B cell (primary cell): ENCODE results near the gene CREB5. TPM values are rescaled to one million over a fixed set of nuclear protein-coding genes. Genes with fewer than 3 reads are reported as not detected.

Source experiments
- ATAC-seq: fragments of 200-7000 bp; cut with Tn5 transposase; one replicate; pipeline ENCODE4 v1.10.0; 2021; ENCODE audit warnings: low read depth, mild to moderate bottlenecking, moderate number of reproducible peaks, moderate library complexity
- CTCF ChIA-PET: fragments of 350-600 bp; sonication (Branson Sonifier 250); formaldehyde crosslinking; loops from one replicate; lab custom pipeline; 2021; ENCODE audit warnings: antibody characterized with exemption, inconsistent platforms; lab: Charles Lee
- POLR2A ChIA-PET: fragments of 350-600 bp; sonication (Branson Sonifier 250); formaldehyde crosslinking; loops from one replicate; lab custom pipeline; 2021; ENCODE audit warnings: antibody characterized with exemption; lab: Charles Lee
- DNase-seq: peaks from one replicate; pipeline ENCODE4 v3.0.0; 2013
- H2AFZ ChIP-seq: 2 replicates; pipeline ENCODE4 v1.6.1; 2012; ENCODE audit warnings: mild to moderate bottlenecking, low read depth, low read length; ENCODE audit not compliant: insufficient read depth, poor library complexity, severe bottlenecking
- H3K27ac ChIP-seq, 2 donors: 1 replicate in 1 of 2; 2 replicates in 1 of 2; pipeline ENCODE4 v1.5.1; 2012 to 2013; ENCODE audit warnings: low read length in 2 of 2, mild to moderate bottlenecking in 2 of 2, moderate library complexity in 1 of 2
- H3K27me3 ChIP-seq, 4 experiments: fragments of 200-600 bp in 1 of 4; sonication (generic) in 1 of 4; replicated peaks in 1 of 4; 1 replicate in 2 of 4; 2 replicates in 2 of 4; pipeline versions ENCODE4 v1.6.1 to v1.7.0; 2013 to 2016; ENCODE audit warnings: low read length in 3 of 4, mild to moderate bottlenecking in 2 of 4, mixed read lengths in 1 of 4, moderate library complexity in 1 of 4; ENCODE audit not compliant: insufficient read depth in 4 of 4, control insufficient read depth in 3 of 4; ENCODE audit errors: control extremely low read depth in 1 of 4
- H3K36me3 ChIP-seq, 2 experiments: replicated peaks in 1 of 2; 1 replicate in 1 of 2; 2 replicates in 1 of 2; pipeline versions ENCODE4 v1.6.1 to v1.7.1; 2013; ENCODE audit warnings: low read length in 1 of 2; ENCODE audit not compliant: insufficient read depth in 2 of 2, control insufficient read depth in 1 of 2; ENCODE audit errors: control extremely low read depth in 1 of 2, extremely low read depth in 1 of 2
- H3K4me1 ChIP-seq, 2 donors: fragments of 200-600 bp in 1 of 2; sonication (generic) in 1 of 2; 1 replicate in 1 of 2; 2 replicates in 1 of 2; pipeline versions ENCODE4 v1.5.1 to v1.6.1; 2013 to 2017; ENCODE audit warnings: low read length in 2 of 2; ENCODE audit not compliant: control insufficient read depth in 2 of 2, insufficient read depth in 2 of 2
- H3K4me2 ChIP-seq: replicated peaks from 2 replicates; pipeline ENCODE3; 2012; ENCODE audit warnings: mild to moderate bottlenecking, low read depth, low read length; ENCODE audit not compliant: poor library complexity, severe bottlenecking
- H3K4me3 ChIP-seq, 5 experiments: fragments of 200-600 bp in 1 of 5; sonication (generic) in 1 of 5; 1 replicate in 3 of 5; 2 replicates in 2 of 5; pipeline versions ENCODE4 v1.5.1 to v1.7.0; 2011 to 2016; ENCODE audit warnings: low read length in 4 of 5, mild to moderate bottlenecking in 4 of 5, low read depth in 2 of 5, control low read depth in 1 of 5, moderate library complexity in 1 of 5; ENCODE audit not compliant: insufficient read depth in 1 of 5; ENCODE audit errors: control extremely low read depth in 1 of 5, extremely low read depth in 1 of 5
- H3K79me2 ChIP-seq: fragments of 200-600 bp; sonication (generic); one replicate; pipeline ENCODE4 v1.6.0; 2016; ENCODE audit warnings: low read length; ENCODE audit not compliant: control insufficient read depth, insufficient read depth
- H3K9ac ChIP-seq: fragments of 200-600 bp; sonication (generic); 2 replicates; pipeline ENCODE4 v1.6.1; 2017; ENCODE audit warnings: mild to moderate bottlenecking, low read length, moderate library complexity
- H3K9me3 ChIP-seq, 3 donors: one replicate each; pipeline versions ENCODE4 v1.6.1 to v1.7.1; 2013; ENCODE audit warnings: low read length in 2 of 3; ENCODE audit not compliant: control insufficient read depth in 2 of 3, insufficient read depth in 1 of 3; ENCODE audit errors: control extremely low read depth in 1 of 3
- H4K20me1 ChIP-seq: 2 replicates; pipeline ENCODE4 v1.6.0; 2012; ENCODE audit warnings: mild to moderate bottlenecking, low read length; ENCODE audit not compliant: insufficient read depth, control insufficient read depth, poor library complexity, severe bottlenecking
- H3K27ac Mint-ChIP-seq: one replicate; pipeline ENCODE4 v1.8.0; 2021; ENCODE audit warnings: mixed read lengths
- H3K27me3 Mint-ChIP-seq: one replicate; pipeline ENCODE4 v1.8.0; 2021; ENCODE audit warnings: mixed read lengths
- H3K4me1 Mint-ChIP-seq: one replicate; pipeline ENCODE4 v1.8.0; 2021; ENCODE audit warnings: mixed read lengths
- H3K4me3 Mint-ChIP-seq: one replicate; pipeline ENCODE4 v1.8.0; 2021; ENCODE audit warnings: mixed read lengths
- H3K9me3 Mint-ChIP-seq: one replicate; pipeline ENCODE4 v1.8.0; 2022; ENCODE audit warnings: mixed read lengths; ENCODE audit not compliant: insufficient read depth
- CTCF ChIP-seq: fragments of 200-600 bp; IDR thresholded peaks from one replicate; pipeline ENCODE4 v1.8.0; 2022; ENCODE audit warnings: antibody characterized with exemption, mild to moderate bottlenecking
- EZH2 ChIP-seq: IDR thresholded peaks from 2 replicates; pipeline ENCODE4 v1.6.1; 2012; ENCODE audit warnings: borderline replicate concordance, low read depth, mild to moderate bottlenecking, moderate library complexity, low read length; ENCODE audit not compliant: insufficient read depth, poor library complexity, severe bottlenecking
- WGBS: methylation state at CpG from one replicate; pipeline ENCODE4 v1.1.5; 2013; ENCODE audit warnings: missing lambda C conversion rate; ENCODE audit not compliant: insufficient coverage; 5-methylcytosine and 5-hydroxymethylcytosine counted together
- intact Hi-C: fragments of 100-400 bp; cut with micrococcal nuclease; formaldehyde crosslinking; loops from one replicate; pipeline ENCODE4 v1.10.0; 2022
- polyA plus RNA-seq: library from polyadenylated mRNA; depleted of rRNA; stranded (reverse); fragments of >200 nt; gene quantifications from 2 replicates; pipeline ENCODE4 v1.2.3, GENCODE V29; 2012
- total RNA-seq, 2 donors: library from RNA; stranded (reverse); fragments of 120-200 nt in 1 of 2; gene quantifications; 1 replicate in 1 of 2; 2 replicates in 1 of 2; pipeline versions ENCODE4 v1.2.3 to v1.2.4, GENCODE V29; 2013 to 2022

CREB5 gene
- total and polyA plus RNA-seq, 2 donors (not counting 1 experiment from before 2014, with no cell fraction given) = 0.05 to 0.95 TPM

DNA sequence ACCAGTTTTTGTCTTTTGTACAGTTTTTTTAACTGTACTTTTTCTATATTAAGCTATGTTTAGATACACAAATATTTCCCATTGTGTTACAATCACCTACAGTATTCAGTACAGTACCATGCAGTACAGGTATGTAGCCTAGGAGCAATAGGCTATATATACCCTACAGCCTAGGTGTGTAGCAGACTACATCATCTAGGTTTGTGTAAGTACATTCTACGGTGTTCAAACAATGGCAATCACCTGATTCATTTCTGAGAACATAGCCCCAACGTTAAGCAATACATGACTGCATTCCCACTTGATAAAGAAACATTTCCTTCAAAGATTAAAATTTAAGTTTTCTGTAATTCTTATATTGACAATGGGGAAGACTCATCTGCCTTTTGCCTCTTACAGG lies 456.4 kb downstream of the CREB5 start:
- CTCF ChIA-PET = no interaction called here
- H3K4me1 Mint-ChIP-seq = no peaks in the 10 kb centered on the region
- Histone ChIP-seq H3K4me2 (no peak overlapping the region), H3K27me3 (peaks cover 0 to 6% (median 1%) of the 10 kb centered on the region in 4 experiments), H3K4me1 (no peaks in the 10 kb centered on the region), H3K79me2 (no peaks in the 10 kb centered on the region), H3K9ac (no peak overlapping the region), H3K27ac (no peak overlapping the region), H3K36me3 (no peaks in the 10 kb centered on the region), H3K4me3 (no peak overlapping the region), H3K9me3 (no peaks in the 10 kb centered on the region), H4K20me1 (no peaks in the 10 kb centered on the region), H2AFZ (no peak overlapping the region)
- intact Hi-C loops = no loop called here
- TF ChIP-seq CTCF = no peak
- no peak for TF ChIP-seq EZH2
- ATAC-seq = no peak
- H3K9me3 Mint-ChIP-seq = no peaks in the 10 kb centered on the region
- no CpG with 5 or more reads among the region's 2 CpGs for WGBS
- DNase-seq = no peak
- POLR2A ChIA-PET = no interaction called here
- no peak overlapping the region for H3K27ac Mint-ChIP-seq
- H3K4me3 Mint-ChIP-seq = no peak overlapping the region
- H3K27me3 Mint-ChIP-seq = peaks cover 30% of the 10 kb centered on the region

GRCh38 chr7:28871077-28871476 lies 458.8 kb downstream of the CREB5 start:
- no peak overlapping the region for H2AFZ ChIP-seq
- TF ChIP-seq EZH2 (no peak), CTCF (no peak)
- H3K27me3 ChIP-seq = peaks cover 0 to 2% (median 0%) of the 10 kb centered on the region in 4 experiments
- ATAC-seq (no peak), DNase-seq (no peak)
- Mint-ChIP-seq H3K9me3 (no peaks in the 10 kb centered on the region), H3K4me1 (no peaks in the 10 kb centered on the region), H3K27ac (no peak overlapping the region), H3K4me3 (no peak overlapping the region), H3K27me3 (peaks cover 33% of the 10 kb centered on the region)
- no peak overlapping the region for H3K27ac ChIP-seq
- H3K79me2 ChIP-seq = no peaks in the 10 kb centered on the region
- H3K4me3 ChIP-seq = no peak overlapping the region
- POLR2A ChIA-PET = no interaction called here
- CTCF ChIA-PET = interaction anchor here (1.3 to 2.0 kb wide), 2 partner anchors 16 to 50 kb away, joined by 3 to 12 read pairs; no protein-coding TSS in a partner anchor
- no CpG with 5 or more reads among the region's 2 CpGs for WGBS
- no peaks in the 10 kb centered on the region for H4K20me1 ChIP-seq
- H3K36me3 ChIP-seq = no peaks in the 10 kb centered on the region
- H3K4me2 ChIP-seq = no peak overlapping the region
- no peaks in the 10 kb centered on the region for H3K9me3 ChIP-seq
- no peaks in the 10 kb centered on the region for H3K4me1 ChIP-seq
- intact Hi-C loops = no loop called here
- no peak overlapping the region for H3K9ac ChIP-seq
